ENCODE measurements around the gene CFAP299.

- TF ChIP-seq POLR2AphosphoS2 (conservative IDR thresholded peaks at IDR 0.05; ENCODE audit: low read length) (no peak), CTCF (IDR thresholded peaks at IDR 0.05) (no peak)
These were observed 576.8 kb downstream of the CFAP299 start for GRCh38 chr4:80912350-80912749.

Measured in A549 (cell line).